ENCODE data around the gene BCL2L2. TPM values are rescaled to one million over a fixed set of nuclear protein-coding genes. Genes with fewer than 3 reads are reported as not detected.

Gene BCL2L2
- total RNA-seq, 2 donors from 2014 or later, result 26.2 to 42.7 TPM

DNA sequence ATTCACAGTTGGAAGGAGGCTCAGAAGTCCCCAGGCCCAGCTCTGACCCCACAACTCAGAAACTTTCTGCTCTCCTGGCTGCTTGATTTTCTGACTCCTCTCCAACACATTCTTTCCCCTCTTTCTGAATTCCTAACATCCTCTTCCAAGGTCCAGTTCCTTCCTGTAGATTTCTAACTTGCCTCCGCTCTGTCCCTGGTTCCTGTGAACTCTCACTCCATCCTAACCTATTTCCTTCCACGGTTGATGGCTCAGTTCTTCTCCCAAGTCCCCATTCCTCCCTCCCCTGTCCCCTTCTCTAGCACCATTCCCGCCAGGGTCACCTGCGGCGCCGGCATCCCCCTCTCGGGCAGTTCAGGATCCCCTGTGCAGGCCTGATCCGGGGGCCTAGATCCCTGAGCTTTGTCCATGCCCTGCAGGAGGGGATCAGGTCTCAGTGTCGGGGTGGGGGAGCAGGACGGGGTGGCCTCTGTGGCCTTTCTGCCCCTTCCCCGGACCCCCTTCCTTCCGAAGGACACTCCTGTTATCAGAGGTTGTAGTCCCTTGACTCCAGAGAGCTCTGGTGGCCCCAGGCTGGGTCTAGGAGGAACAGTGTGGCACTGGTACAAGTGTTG is 52.0 kb downstream of the BCL2L2 start:
- Histone ChIP-seq H3K27ac (no peak overlapping the region), H3K27me3 (no peaks in the 10 kb centered on the region), H3K4me1 (no peaks in the 10 kb centered on the region), H3K36me3 (no peaks in the 10 kb centered on the region), H3K9ac (ENCODE audit: low read depth in 2 of 2, low read length in 2 of 2) (no peak overlapping the region), H3K4me3 (no peak overlapping the region), H3K9me3 (no peaks in the 10 kb centered on the region)
- TF ChIP-seq CTCF (IDR thresholded peaks at IDR 0.05), result no peak
- DNase-seq, result no peak
- intact Hi-C loops (cut with DNase I), result no loop called here

- H3K9me3 ChIP-seq, result no peaks in the 10 kb centered on the region
- intact Hi-C loops (cut with DNase I), result no loop called here
- no peak overlapping the region for H3K4me3 ChIP-seq
- H3K4me1 ChIP-seq, result no peaks in the 10 kb centered on the region
- peaks cover 2% of the 10 kb centered on the region for H3K27me3 ChIP-seq
- no peak for TF ChIP-seq CTCF (IDR thresholded peaks at IDR 0.05)
- no peak for DNase-seq
- H3K9ac ChIP-seq (ENCODE audit: low read depth in 2 of 2, low read length in 2 of 2), result no peak overlapping the region
- no peak overlapping the region for H3K27ac ChIP-seq
- no peaks in the 10 kb centered on the region for H3K36me3 ChIP-seq
Observed at GRCh38 chr14:23359167-23359626, 52.6 kb downstream of the BCL2L2 start.

DNA sequence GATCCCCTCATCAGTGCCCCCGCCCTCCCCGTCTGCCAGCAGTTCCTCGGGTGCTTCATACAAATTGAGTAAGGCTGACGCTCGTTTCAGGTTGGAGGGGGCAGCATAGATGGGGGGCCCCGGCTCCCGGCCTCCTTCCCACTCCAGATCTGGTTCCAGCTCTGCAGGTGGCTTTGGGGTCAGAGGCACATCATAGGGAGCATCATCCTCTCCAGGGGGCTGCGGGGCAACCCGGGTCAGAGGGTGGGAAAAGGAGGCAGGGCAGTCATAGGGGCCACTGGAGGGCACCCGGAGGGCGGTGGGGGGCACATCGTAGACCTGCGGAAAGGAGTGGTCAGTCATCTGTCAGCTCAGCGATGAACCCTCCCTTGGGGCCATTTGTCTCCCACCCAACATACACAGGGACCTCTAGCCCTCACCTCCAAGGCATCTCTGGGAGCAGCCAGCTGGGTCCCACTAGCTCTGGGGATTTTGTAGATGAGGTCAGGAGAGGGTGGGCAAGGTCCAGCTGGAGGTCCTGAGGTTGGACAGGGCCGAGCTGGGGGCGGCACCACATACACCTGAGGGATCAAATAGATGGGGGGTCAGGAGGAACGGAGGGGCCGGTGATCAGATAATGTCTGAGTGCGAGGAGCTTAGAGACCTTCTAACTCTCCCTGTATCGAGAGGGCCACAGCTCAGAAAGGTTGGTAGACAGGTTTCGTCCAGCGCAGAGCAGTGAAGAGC is 53.3 kb downstream of the BCL2L2 start:
- Histone ChIP-seq H3K27ac (no peak overlapping the region), H3K9ac (ENCODE audit: low read depth in 2 of 2, low read length in 2 of 2) (no peak overlapping the region), H3K27me3 (peaks cover 9% of the 10 kb centered on the region), H3K9me3 (no peaks in the 10 kb centered on the region), H3K4me3 (no peak overlapping the region), H3K4me1 (no peaks in the 10 kb centered on the region), H3K36me3 (no peaks in the 10 kb centered on the region)
- TF ChIP-seq CTCF (IDR thresholded peaks at IDR 0.05), result no peak
- no peak for DNase-seq
- intact Hi-C loops (cut with DNase I), result no loop called here

DNA sequence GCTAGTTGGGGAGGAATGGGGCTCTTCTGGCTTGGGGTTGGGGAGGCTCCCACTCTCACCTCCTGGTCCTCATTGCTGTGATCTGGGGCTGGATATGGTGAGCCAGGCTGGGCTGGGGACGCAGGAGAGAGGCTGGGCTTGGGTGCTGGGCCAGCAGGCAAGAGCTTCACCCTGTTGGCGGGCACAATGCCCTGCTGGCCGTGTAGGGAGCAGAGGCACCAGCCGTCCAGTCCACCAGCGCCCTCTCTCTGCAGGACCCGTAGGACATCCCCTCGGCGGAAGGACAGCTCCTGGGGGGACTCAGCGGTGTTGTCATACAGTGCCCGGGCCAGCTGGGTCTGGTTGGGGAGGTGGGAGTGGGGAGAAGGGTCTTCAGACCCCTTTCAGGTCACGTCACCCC is 53.9 kb downstream of the BCL2L2 start:
- no peak for TF ChIP-seq CTCF (IDR thresholded peaks at IDR 0.05)
- H3K27me3 ChIP-seq, result peaks cover 15% of the 10 kb centered on the region
- H3K4me3 ChIP-seq, result no peak overlapping the region
- intact Hi-C loops (cut with DNase I), result no loop called here
- no peak overlapping the region for H3K27ac ChIP-seq
- H3K36me3 ChIP-seq, result no peaks in the 10 kb centered on the region
- no peak for DNase-seq
- H3K9ac ChIP-seq (ENCODE audit: low read depth in 2 of 2, low read length in 2 of 2), result no peak overlapping the region
- no peaks in the 10 kb centered on the region for H3K9me3 ChIP-seq
- H3K4me1 ChIP-seq, result no peaks in the 10 kb centered on the region

- Histone ChIP-seq H3K27ac (no peak overlapping the region), H3K4me3 (no peak overlapping the region), H3K9me3 (no peaks in the 10 kb centered on the region), H3K36me3 (no peaks in the 10 kb centered on the region), H3K9ac (ENCODE audit: low read depth in 2 of 2, low read length in 2 of 2) (no peak overlapping the region), H3K27me3 (peaks cover 22% of the 10 kb centered on the region), H3K4me1 (no peaks in the 10 kb centered on the region)
- DNase-seq, result no peak
- intact Hi-C loops (cut with DNase I), result no loop called here
- TF ChIP-seq CTCF (IDR thresholded peaks at IDR 0.05), result no peak
Observed at GRCh38 chr14:23361320-23361719, 54.7 kb downstream of the BCL2L2 start.

Other genes starting within 250 kb of the BCL2L2 start
- gene CDH24, start 249.3 kb upstream of the BCL2L2 start, total RNA-seq, result 10 to 100 TPM in 1 of 2 donors, 1 to 10 TPM in 1; 4.4 to 11.4 TPM
- 100 to 1,000 TPM in 1 of 2 donors, 10 to 100 TPM in 1; 99.4 to 154 TPM for gene ACIN1, start 211.7 kb upstream of the BCL2L2 start, total RNA-seq
- 10 to 100 TPM; 56.2 to 59.2 TPM for gene C14orf119, start 211.3 kb upstream of the BCL2L2 start, total RNA-seq
- not detected for gene CIROP, start 201.8 kb upstream of the BCL2L2 start, total RNA-seq
- gene CEBPE, start 187.6 kb upstream of the BCL2L2 start, total RNA-seq, result not detected
- 10 to 100 TPM; 21.5 to 23.8 TPM for gene SLC7A8, start 123.2 kb upstream of the BCL2L2 start, total RNA-seq
- gene RNF212B, start 68.9 kb upstream of the BCL2L2 start, total RNA-seq, result not detected
- 10 to 100 TPM; 16.5 to 21.9 TPM for gene HOMEZ, start 20.7 kb upstream of the BCL2L2 start, total RNA-seq
- 10 to 100 TPM in 1 of 2 donors, 1 to 10 TPM in 1; 7.6 to 12.6 TPM for gene PPP1R3E, start 4.0 kb upstream of the BCL2L2 start, total RNA-seq
- gene PABPN1, start 14.6 kb downstream of the BCL2L2 start, total RNA-seq, result 100 to 1,000 TPM; 122 to 197 TPM
- 1 to 10 TPM; 3.9 to 6.7 TPM for gene SLC22A17, start 46.1 kb downstream of the BCL2L2 start, total RNA-seq
- 1 to 10 TPM; 1.1 to 2.3 TPM for gene EFS, start 58.3 kb downstream of the BCL2L2 start, total RNA-seq
- not detected for gene IL25, start 66.0 kb downstream of the BCL2L2 start, total RNA-seq
- gene CMTM5, start 70.2 kb downstream of the BCL2L2 start, total RNA-seq, result under 1 TPM; 0.40 to 0.66 TPM
- gene MYH6, start 101.4 kb downstream of the BCL2L2 start, total RNA-seq, result 1 to 10 TPM in 1 of 2 donors, not detected in 1; 1.6 TPM
- 1 to 10 TPM in 1 of 2 donors, not detected in 1; 1.2 TPM for gene MYH7, start 128.8 kb downstream of the BCL2L2 start, total RNA-seq
- gene NGDN, start 162.9 kb downstream of the BCL2L2 start, total RNA-seq, result 10 to 100 TPM; 21.4 to 27.6 TPM
- gene ZFHX2, start 244.9 kb downstream of the BCL2L2 start, total RNA-seq, result 1 to 10 TPM; 1.8 to 2.0 TPM
- 10 to 100 TPM in 1 of 2 donors, 1 to 10 TPM in 1; 9.0 to 21.0 TPM for gene THTPA, start 249.4 kb downstream of the BCL2L2 start, total RNA-seq

Data from colonic mucosa (tissue), 4 donors.